ENCODE measurements around the gene SNX24. TPM values are rescaled to one million over a fixed set of nuclear protein-coding genes. Genes with fewer than 3 reads are reported as not detected.

SNX24 gene
- total RNA-seq, 4 donors from 2014 or later = 13.3 to 21.5 (median 17.9) TPM

DNA sequence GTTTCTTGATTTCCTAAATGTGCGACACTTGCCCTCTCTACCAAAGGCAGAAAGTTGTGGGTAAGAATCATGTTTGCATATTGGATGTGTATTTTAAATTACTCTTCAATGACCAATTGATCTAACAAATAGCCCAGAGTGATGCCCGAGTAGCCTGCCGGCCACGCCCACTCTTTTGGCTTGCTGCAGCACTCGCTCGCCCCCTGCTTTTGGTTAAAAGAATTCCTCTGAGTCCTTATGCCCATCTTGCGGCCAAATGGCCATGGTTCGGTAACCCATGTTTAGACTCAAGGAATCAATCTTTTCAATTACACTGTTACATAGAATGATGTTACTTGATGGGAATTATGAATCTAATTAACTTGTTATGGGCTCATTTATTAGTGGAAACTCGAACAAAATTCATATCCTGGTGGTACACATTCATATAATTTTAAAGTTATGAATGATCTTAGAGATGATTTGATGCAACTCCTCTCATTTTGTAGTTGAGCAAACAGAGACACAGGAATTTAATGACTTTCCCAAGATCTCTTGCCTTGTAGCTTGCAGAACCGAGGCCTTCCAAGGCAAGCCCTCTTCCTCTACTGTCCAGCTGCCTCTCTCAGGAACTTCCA is 154.6 kb downstream of the SNX24 start:
- ATAC-seq (ENCODE audit: low FRiP score) = no peak
- TF ChIP-seq, protein P1, sequence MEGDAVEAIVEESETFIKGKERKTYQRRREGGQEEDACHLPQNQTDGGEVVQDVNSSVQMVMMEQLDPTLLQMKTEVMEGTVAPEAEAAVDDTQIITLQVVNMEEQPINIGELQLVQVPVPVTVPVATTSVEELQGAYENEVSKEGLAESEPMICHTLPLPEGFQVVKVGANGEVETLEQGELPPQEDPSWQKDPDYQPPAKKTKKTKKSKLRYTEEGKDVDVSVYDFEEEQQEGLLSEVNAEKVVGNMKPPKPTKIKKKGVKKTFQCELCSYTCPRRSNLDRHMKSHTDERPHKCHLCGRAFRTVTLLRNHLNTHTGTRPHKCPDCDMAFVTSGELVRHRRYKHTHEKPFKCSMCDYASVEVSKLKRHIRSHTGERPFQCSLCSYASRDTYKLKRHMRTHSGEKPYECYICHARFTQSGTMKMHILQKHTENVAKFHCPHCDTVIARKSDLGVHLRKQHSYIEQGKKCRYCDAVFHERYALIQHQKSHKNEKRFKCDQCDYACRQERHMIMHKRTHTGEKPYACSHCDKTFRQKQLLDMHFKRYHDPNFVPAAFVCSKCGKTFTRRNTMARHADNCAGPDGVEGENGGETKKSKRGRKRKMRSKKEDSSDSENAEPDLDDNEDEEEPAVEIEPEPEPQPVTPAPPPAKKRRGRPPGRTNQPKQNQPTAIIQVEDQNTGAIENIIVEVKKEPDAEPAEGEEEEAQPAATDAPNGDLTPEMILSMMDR (IDR thresholded peaks at IDR 0.05) = no peak
- no peak for DNase-seq (ENCODE audit: low spot score)

GRCh38 chr5:123000731-123001130 is 155.3 kb downstream of the SNX24 start:
- DNase-seq (ENCODE audit: low spot score) = no peak
- TF ChIP-seq, protein P1 (IDR thresholded peaks at IDR 0.05) = no peak
- ATAC-seq (ENCODE audit: low FRiP score) = no peak

GRCh38 chr5:123001808-123002207 is 156.4 kb downstream of the SNX24 start:
- DNase-seq (ENCODE audit: low spot score) (no peak), ATAC-seq (ENCODE audit: low FRiP score) (no peak)
- TF ChIP-seq, protein P1 (IDR thresholded peaks at IDR 0.05) = no peak

- no peak for DNase-seq (ENCODE audit: low spot score)
- no peak for ATAC-seq (ENCODE audit: low FRiP score)
- TF ChIP-seq, protein P1 (IDR thresholded peaks at IDR 0.05) = no peak
These were observed 161.8 kb downstream of the SNX24 start for GRCh38 chr5:123007182-123007581.

DNA sequence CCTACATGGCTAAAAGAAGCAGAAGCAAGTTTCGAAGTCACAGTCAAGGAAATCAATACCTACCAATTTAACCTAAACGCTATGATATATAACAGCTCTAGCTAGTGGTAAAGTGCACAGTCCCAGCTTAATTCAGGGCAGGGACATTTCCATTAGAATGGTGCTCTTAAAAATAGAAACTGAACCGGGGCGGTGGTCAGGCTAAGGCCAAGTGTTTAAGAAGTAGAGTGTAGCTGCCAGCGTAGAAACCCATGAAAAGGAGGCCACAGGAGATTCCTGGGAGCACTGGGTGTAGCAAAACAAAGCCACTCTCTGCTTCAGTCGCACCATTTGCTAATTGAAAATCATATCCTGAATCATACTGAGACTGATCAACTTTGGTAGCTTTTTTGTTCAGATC is 162.3 kb downstream of the SNX24 start:
- no peak for ATAC-seq (ENCODE audit: low FRiP score)
- TF ChIP-seq, protein P1 (IDR thresholded peaks at IDR 0.05) = no peak
- DNase-seq (ENCODE audit: low spot score) = no peak

GRCh38 chr5:123012321-123012720 is 166.9 kb downstream of the SNX24 start:
- ATAC-seq (ENCODE audit: low FRiP score) = no peak

DNA sequence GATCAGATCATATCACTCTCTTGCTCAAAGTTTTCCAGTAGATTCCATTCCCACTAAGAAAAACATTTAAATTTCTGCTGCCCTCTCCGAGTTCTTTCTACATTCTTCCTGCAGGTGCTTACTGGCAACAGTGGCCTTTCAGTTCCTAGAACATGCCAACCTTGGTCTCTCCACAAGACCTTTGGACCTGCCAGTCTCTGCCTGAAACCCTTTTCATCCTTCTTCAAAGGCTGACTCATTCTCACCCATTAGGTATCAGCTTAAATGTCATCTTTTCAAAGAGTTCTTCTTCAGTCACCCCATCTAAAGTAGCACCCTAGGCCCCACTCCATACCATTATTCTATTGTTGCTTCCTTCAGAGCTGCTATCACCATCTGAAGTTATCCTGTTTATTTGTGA is 169.3 kb downstream of the SNX24 start:
- TF ChIP-seq, protein P1 (IDR thresholded peaks at IDR 0.05) = no peak
- DNase-seq (ENCODE audit: low spot score) (no peak), ATAC-seq (ENCODE audit: low FRiP score) (no peak)

More at GRCh38 chr5:123012321-123012720, 166.9 kb downstream of the SNX24 start:
- DNase-seq (ENCODE audit: low spot score) = no peak
- TF ChIP-seq, protein P1 (IDR thresholded peaks at IDR 0.05) = no peak

Data from omental fat pad (tissue), 4 donors.